Fibroblast of mammary gland (primary cell): ENCODE data around the gene MYOZ3.

ENCODE experiments used
- DNase-seq: peaks from one replicate; pipeline ENCODE4 v3.0.0-alpha.2; 2010; ENCODE audit warnings: low read depth
- H3K4me3 ChIP-seq: 2 replicates; pipeline ENCODE4 v1.5.1; 2011; ENCODE audit warnings: low read depth, mild to moderate bottlenecking, low read length, moderate library complexity; ENCODE audit not compliant: control insufficient read depth
- TF ChIP-seq, protein P1 (sequence below): conservative IDR thresholded peaks from 2 replicates; pipeline ENCODE4 v1.5.1; 2011; ENCODE audit warnings: low read depth, low read length, inconsistent platforms; ENCODE audit not compliant: control insufficient read depth, insufficient read depth

The MYOZ3 gene

GRCh38 chr5:150674341-150674821 is 13.3 kb downstream of the MYOZ3 start:
- H3K4me3 ChIP-seq: no peak overlapping the region
- DNase-seq: no peak

GRCh38 chr5:150675069-150675468 is 14.0 kb downstream of the MYOZ3 start:
- no peak overlapping the region for H3K4me3 ChIP-seq
- TF ChIP-seq, protein P1, sequence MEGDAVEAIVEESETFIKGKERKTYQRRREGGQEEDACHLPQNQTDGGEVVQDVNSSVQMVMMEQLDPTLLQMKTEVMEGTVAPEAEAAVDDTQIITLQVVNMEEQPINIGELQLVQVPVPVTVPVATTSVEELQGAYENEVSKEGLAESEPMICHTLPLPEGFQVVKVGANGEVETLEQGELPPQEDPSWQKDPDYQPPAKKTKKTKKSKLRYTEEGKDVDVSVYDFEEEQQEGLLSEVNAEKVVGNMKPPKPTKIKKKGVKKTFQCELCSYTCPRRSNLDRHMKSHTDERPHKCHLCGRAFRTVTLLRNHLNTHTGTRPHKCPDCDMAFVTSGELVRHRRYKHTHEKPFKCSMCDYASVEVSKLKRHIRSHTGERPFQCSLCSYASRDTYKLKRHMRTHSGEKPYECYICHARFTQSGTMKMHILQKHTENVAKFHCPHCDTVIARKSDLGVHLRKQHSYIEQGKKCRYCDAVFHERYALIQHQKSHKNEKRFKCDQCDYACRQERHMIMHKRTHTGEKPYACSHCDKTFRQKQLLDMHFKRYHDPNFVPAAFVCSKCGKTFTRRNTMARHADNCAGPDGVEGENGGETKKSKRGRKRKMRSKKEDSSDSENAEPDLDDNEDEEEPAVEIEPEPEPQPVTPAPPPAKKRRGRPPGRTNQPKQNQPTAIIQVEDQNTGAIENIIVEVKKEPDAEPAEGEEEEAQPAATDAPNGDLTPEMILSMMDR: no peak
- DNase-seq: no peak

More at GRCh38 chr5:150674341-150674821, 13.3 kb downstream of the MYOZ3 start:
- TF ChIP-seq, protein P1: no peak

GRCh38 chr5:150676578-150676977 is 15.5 kb downstream of the MYOZ3 start:
- H3K4me3 ChIP-seq: no peak overlapping the region
- TF ChIP-seq, protein P1: no peak
- DNase-seq: no peak

DNA sequence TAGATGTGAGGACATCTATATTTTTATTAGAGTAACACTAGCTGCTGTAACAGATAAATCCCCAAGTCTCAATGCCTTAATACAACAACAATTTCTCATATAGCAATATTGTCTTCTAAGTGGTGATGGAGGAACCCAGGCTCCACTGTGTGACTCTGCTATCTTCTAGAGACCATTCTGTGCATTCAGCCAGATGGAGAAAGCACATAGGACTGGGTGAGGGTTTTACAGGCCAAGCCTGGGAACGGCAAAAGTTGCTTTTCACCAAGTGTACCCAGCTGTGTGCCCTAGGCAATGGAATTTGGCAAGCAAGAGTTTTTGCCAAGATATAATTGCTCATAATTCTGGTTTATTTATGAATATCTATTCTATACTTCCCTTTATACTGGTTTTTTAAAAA is 28.1 kb downstream of the MYOZ3 start:
- DNase-seq: no peak
- H3K4me3 ChIP-seq: no peak overlapping the region
- TF ChIP-seq, protein P1: no peak

DNA sequence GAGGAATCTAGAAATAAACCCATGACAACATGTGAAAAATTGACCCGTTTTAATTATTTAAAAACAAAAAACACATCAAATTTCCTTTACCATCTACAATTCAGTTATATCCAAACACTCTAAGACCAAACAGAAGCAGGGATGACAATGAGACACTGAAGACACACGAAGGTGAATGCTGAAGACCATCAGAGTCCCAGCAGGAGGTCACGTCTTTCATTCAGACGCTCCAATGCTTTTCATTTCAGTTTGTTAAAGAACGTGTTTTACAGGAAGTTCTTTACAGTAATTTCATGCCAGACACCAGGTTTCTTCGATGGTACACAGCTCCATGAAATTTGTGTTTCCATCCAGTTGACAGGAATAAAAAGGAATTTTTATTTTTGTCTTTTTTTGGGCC is 29.7 kb downstream of the MYOZ3 start:
- H3K4me3 ChIP-seq: no peak overlapping the region
- TF ChIP-seq, protein P1: no peak
- DNase-seq: no peak

DNA sequence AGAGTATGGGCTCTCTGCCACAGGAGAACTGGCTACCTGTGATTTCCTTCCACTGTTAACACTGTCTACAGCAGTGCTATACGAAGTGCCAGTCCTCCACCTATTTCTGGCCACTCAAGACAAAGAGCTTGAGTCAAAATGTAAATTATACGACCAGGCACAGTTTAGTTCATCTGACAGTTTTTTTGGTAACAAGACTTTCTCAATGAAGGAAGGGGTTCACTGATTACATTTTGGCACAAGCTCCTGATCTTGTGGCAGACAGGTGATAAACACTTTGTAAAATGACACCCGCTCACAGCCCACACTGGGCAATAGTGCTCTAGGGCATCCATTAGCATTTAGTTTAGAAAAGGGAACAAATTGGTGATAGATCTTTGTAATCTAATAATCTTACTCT is 31.2 kb downstream of the MYOZ3 start:
- no peak for DNase-seq
- no peak overlapping the region for H3K4me3 ChIP-seq
- TF ChIP-seq, protein P1: no peak

DNA sequence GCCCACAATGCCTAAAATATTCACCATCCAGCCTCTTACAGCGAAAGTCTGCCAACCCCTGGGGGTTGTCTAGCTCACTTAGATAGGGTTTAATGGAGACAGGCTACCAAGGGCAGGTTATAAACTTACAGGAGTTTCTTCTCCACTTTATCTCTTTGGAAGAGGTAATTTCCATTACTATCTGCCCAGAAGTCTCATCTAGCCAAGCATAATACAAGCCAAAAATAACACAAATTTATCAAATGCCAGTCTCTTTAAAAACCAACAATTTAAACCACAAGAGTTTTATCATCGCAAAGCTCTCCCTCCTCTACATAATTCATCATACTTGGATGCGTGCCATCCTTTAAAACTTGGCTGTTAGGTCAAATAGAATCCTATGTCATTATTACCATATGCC is 33.6 kb downstream of the MYOZ3 start:
- TF ChIP-seq, protein P1: no peak
- no peak overlapping the region for H3K4me3 ChIP-seq
- DNase-seq: peak; percentile 67
